ENCODE measurements around the gene NME9. TPM values are rescaled to one million over a fixed set of nuclear protein-coding genes. Genes with fewer than 3 reads are reported as not detected.

Gene NME9
- total and polyA plus RNA-seq, 2 donors (not counting 3 experiments of a cell fraction or from before 2014, with no cell fraction given): 0.08 TPM; not detected in 1

DNA sequence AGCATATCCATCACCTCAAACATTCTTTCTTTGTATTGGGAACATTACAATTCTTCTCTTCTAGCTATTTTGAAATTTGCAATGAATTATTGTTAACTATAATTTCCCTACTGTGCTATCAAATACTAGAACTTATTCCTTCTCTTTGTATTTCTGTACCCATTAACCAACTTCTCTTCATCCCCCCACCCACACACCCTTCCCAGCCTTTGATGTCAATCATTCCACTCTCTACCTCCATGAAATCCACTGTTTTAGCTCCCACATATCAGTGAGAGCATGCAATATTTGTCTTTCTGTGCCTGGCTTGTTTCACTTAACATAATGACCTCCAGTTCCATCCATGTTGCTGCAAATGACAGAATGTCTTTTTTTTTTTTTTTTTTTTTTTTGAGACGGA lies 49.3 kb upstream of the NME9 start:
- Histone ChIP-seq H3K4me2 (ENCODE audit: insufficient read depth, low read length) (no peak overlapping the region), H3K36me3 (ENCODE audit: control insufficient read depth in 2 of 2, extremely low read depth in 1 of 2, insufficient read depth in 2 of 2, low read length in 2 of 2) (no peaks in the 10 kb centered on the region), H3K4me3 (replicated peaks in 1 of 3; ENCODE audit: insufficient read depth in 1 of 3, low read depth in 1 of 3, low read length in 3 of 3) (no peak overlapping the region), H3K27me3 (ENCODE audit: control insufficient read depth in 2 of 2, insufficient read depth in 2 of 2, low read length in 2 of 2) (no peaks in the 10 kb centered on the region), H2AFZ (ENCODE audit: low read depth, low read length) (no peak overlapping the region), H3K27ac (ENCODE audit: insufficient read depth, low read depth, low read length) (no peak overlapping the region), H3K9me3 (replicated peaks; ENCODE audit: control insufficient read depth, insufficient read depth, low read length) (no peaks in the 10 kb centered on the region), H3K79me2 (ENCODE audit: control insufficient read depth, insufficient read depth, low read length) (no peaks in the 10 kb centered on the region), H3K4me1 (ENCODE audit: control insufficient read depth, extremely low read depth, insufficient read depth, low read length) (no peaks in the 10 kb centered on the region), H3K9ac (replicated peaks; ENCODE audit: extremely low read depth, insufficient read depth, low read length) (no peak overlapping the region), H3K9me1 (replicated peaks; ENCODE audit: control insufficient read depth, extremely low read depth, insufficient read depth, low read length) (no peaks in the 10 kb centered on the region), H4K20me1 (replicated peaks; ENCODE audit: control insufficient read depth, extremely low read depth, insufficient read depth, low read length) (no peaks in the 10 kb centered on the region)
- POLR2A ChIA-PET: no interaction called here
- TF ChIP-seq FOS (IDR thresholded peaks at IDR 0.05; ENCODE audit: borderline replicate concordance, insufficient read depth, low read length): no peak
- TF ChIP-seq EZH2 (IDR thresholded peaks at IDR 0.05; ENCODE audit: borderline replicate concordance, low read depth, low read length, severe bottlenecking): no peak
- TF ChIP-seq MYC (IDR thresholded peaks at IDR 0.05; ENCODE audit: low read depth, low read length): no peak
- TF ChIP-seq GATA2 (IDR thresholded peaks at IDR 0.05; ENCODE audit: insufficient read depth, insufficient read length, low read depth, low read length): no peak
- no peak for TF ChIP-seq POLR2A (IDR thresholded peaks at IDR 0.05; ENCODE audit: low read depth, low read length)
- TF ChIP-seq, protein P1, sequence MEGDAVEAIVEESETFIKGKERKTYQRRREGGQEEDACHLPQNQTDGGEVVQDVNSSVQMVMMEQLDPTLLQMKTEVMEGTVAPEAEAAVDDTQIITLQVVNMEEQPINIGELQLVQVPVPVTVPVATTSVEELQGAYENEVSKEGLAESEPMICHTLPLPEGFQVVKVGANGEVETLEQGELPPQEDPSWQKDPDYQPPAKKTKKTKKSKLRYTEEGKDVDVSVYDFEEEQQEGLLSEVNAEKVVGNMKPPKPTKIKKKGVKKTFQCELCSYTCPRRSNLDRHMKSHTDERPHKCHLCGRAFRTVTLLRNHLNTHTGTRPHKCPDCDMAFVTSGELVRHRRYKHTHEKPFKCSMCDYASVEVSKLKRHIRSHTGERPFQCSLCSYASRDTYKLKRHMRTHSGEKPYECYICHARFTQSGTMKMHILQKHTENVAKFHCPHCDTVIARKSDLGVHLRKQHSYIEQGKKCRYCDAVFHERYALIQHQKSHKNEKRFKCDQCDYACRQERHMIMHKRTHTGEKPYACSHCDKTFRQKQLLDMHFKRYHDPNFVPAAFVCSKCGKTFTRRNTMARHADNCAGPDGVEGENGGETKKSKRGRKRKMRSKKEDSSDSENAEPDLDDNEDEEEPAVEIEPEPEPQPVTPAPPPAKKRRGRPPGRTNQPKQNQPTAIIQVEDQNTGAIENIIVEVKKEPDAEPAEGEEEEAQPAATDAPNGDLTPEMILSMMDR (IDR thresholded peaks at IDR 0.05; ENCODE audit: extremely low read depth in 1 of 2, insufficient read depth in 1 of 2, low read depth in 1 of 2, low read length in 2 of 2): no peak
- DNase-seq (ENCODE audit: low read depth, low spot score) (no peak), FAIRE-seq (no peak)
- dilution Hi-C loops (cut with MboI; ENCODE audit: extremely low pct_ligation_motif_present, low sequenced_read_pairs) (no loop called here), intact Hi-C loops (cut with micrococcal nuclease) (no loop called here)
- CTCF ChIA-PET: interaction anchor here (0.7 kb wide), 1 partner anchor 335 kb away, joined by 3 read pairs; no protein-coding TSS in a partner anchor
- no TSS peak for BruUV-seq (replicated peaks)

DNA sequence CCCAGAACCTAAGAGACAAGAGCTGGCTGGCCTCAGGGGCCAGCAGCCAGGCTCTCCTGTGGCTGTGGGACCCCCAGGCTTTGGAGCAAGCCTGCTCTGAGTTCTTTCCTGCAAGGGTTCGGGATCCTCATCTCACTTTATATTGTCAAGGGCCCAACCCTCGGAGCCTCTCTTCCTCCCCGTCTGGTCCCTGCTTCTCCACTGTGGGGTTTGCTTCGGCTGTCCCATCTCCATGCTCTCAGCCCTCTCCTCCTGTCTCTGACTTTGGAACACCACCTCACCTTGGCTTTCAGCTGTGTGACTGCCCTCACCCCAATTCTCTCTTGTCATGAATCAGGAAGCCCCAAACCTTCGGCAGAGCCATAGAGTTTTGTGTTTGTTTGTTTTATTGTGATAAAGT lies 48.7 kb upstream of the NME9 start:
- intact Hi-C loops (cut with micrococcal nuclease): no loop called here
- Histone ChIP-seq H3K9ac (replicated peaks; ENCODE audit: extremely low read depth, insufficient read depth, low read length) (no peak overlapping the region), H3K4me2 (ENCODE audit: insufficient read depth, low read length) (no peak overlapping the region), H3K9me3 (replicated peaks; ENCODE audit: control insufficient read depth, insufficient read depth, low read length) (no peaks in the 10 kb centered on the region), H3K79me2 (ENCODE audit: control insufficient read depth, insufficient read depth, low read length) (no peaks in the 10 kb centered on the region), H3K36me3 (ENCODE audit: control insufficient read depth in 2 of 2, extremely low read depth in 1 of 2, insufficient read depth in 2 of 2, low read length in 2 of 2) (no peaks in the 10 kb centered on the region), H2AFZ (ENCODE audit: low read depth, low read length) (no peak overlapping the region), H3K27ac (ENCODE audit: insufficient read depth, low read depth, low read length) (no peak overlapping the region), H3K4me3 (replicated peaks in 1 of 3; ENCODE audit: insufficient read depth in 1 of 3, low read depth in 1 of 3, low read length in 3 of 3) (no peak overlapping the region), H4K20me1 (replicated peaks; ENCODE audit: control insufficient read depth, extremely low read depth, insufficient read depth, low read length) (no peaks in the 10 kb centered on the region), H3K27me3 (ENCODE audit: control insufficient read depth in 2 of 2, insufficient read depth in 2 of 2, low read length in 2 of 2) (no peaks in the 10 kb centered on the region), H3K9me1 (replicated peaks; ENCODE audit: control insufficient read depth, extremely low read depth, insufficient read depth, low read length) (no peaks in the 10 kb centered on the region), H3K4me1 (ENCODE audit: control insufficient read depth, extremely low read depth, insufficient read depth, low read length) (no peaks in the 10 kb centered on the region)
- ChIA-PET CTCF (no interaction called here), POLR2A (no interaction called here)
- dilution Hi-C loops (cut with MboI; ENCODE audit: extremely low pct_ligation_motif_present, low sequenced_read_pairs): no loop called here
- TF ChIP-seq GATA2 (IDR thresholded peaks at IDR 0.05; ENCODE audit: insufficient read depth, insufficient read length, low read depth, low read length) (no peak), MAX (IDR thresholded peaks at IDR 0.05; ENCODE audit: insufficient read depth, insufficient read length) (no peak), POLR2AphosphoS5 (IDR thresholded peaks at IDR 0.05; ENCODE audit: insufficient read depth, low read depth, low read length) (no peak), JUN (IDR thresholded peaks at IDR 0.05; ENCODE audit: borderline replicate concordance, insufficient read depth, insufficient read length, low read depth) (no peak), EZH2 (IDR thresholded peaks at IDR 0.05; ENCODE audit: borderline replicate concordance, low read depth, low read length, severe bottlenecking) (no peak), POLR2A (IDR thresholded peaks at IDR 0.05; ENCODE audit: low read depth, low read length) (no peak), MYC (IDR thresholded peaks at IDR 0.05; ENCODE audit: low read depth, low read length) (no peak)
- TF ChIP-seq, protein P1 (IDR thresholded peaks at IDR 0.05; ENCODE audit: extremely low read depth in 1 of 2, insufficient read depth in 1 of 2, low read depth in 1 of 2, low read length in 2 of 2): no peak
- FAIRE-seq (no peak), DNase-seq (ENCODE audit: low read depth, low spot score) (no peak)
- no TSS peak for BruUV-seq (replicated peaks)

Measured in endothelial cell of umbilical vein (primary cell).